Measurements from ENCODE around the gene RPS6KA1.
"Not testable (repeated sequence)": the region's sequence is repeated elsewhere in the genome, so short reads cannot be mapped to it uniquely, and the experiment has no call there.

RPS6KA1 gene

DNA sequence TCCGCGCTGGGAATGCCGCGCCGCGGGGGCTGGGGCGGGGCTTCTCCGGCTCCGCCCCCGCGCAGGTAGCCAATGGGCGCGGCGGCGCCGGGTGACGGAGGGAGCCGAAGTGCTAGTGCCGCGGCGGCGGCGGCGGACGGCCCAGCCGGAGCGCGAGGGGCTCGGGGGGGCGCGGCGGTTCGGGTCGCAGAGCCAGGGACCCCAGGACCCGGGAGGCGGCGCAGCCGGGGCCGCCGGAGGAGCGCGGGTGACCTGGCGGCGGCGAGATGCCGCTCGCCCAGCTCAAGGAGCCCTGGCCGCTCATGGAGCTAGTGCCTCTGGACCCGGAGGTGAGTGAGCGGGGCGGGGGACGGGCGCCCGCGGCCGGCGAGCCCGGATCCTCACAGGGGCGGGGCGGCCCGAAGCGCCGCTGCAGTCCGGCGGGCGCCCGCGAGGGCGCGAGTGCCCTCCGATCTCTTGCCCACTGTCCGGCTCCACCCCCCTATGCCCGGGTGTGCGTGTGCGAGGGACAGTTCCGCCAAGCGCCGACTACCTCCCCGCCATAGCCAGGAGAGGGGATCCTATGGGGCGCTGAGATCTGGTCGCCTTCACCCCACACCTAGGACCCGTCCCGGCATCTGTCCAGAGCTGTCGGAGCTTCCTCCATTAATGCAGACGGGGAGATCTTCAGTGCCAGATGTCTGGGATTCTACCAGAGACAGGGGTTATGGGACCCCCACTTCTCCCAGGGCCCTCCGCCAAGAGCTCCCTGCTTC lies at the start of gene RPS6KA1:
Gene RPS6KA1 (plus strand): TSS at position 107 of the 755 bp plus-strand sequence. CDS start 160 bp downstream, at position 267.
- Mint-ChIP-seq H3K4me1 (ENCODE audit: low read depth) (peaks cover 34% of the 10 kb centered on the region), H3K27ac (peak within 1 kb of the TSS; percentile 88), H3K4me3 (peak within 1 kb of the TSS; percentile 84), H3K36me3 (ENCODE audit: low read depth) (peaks cover 2% of the 10 kb centered on the region), H3K9me3 (no peaks in the 10 kb centered on the region), H3K27me3 (no peaks in the 10 kb centered on the region)
- DNase-seq: peak; percentile 82

DNA sequence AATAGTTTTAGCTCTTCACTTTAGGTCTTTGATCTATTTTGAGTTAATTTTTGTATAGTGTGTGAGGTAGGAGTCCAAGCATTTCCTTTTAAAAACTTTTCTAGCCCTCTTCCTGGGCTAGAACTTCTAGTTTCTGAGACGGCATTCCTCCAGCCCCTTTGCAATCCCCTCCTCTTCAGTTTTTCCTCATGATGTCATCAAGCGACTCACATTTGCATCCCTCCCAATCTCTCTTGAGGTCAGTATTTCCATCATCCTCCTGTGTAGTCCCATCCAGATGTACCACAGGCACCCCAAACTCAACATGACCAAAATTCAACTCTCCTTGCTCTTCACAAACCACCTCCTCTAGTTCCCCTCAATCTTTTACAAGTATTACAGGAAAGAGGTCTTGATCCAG lies 46.6 kb upstream of the RPS6KA1 start:
- Mint-ChIP-seq H3K27me3 (no peaks in the 10 kb centered on the region), H3K27ac (peak overlapping the region; percentile 65), H3K4me1 (ENCODE audit: low read depth) (peaks cover 16% of the 10 kb centered on the region), H3K36me3 (ENCODE audit: low read depth) (peaks cover 25% of the 10 kb centered on the region), H3K4me3 (no peak overlapping the region), H3K9me3 (no peaks in the 10 kb centered on the region)
- no peak for DNase-seq

GRCh38 chr1:26483980-26484379 lies 45.6 kb upstream of the RPS6KA1 start:
- H3K27ac Mint-ChIP-seq: peak overlapping the region; percentile 19
- peaks cover 16% of the 10 kb centered on the region for H3K4me1 Mint-ChIP-seq (ENCODE audit: low read depth)
- no peaks in the 10 kb centered on the region for H3K9me3 Mint-ChIP-seq
- no peak overlapping the region for H3K4me3 Mint-ChIP-seq
- DNase-seq: no peak
- peaks cover 18% of the 10 kb centered on the region for H3K36me3 Mint-ChIP-seq (ENCODE audit: low read depth)
- H3K27me3 Mint-ChIP-seq: no peaks in the 10 kb centered on the region

DNA sequence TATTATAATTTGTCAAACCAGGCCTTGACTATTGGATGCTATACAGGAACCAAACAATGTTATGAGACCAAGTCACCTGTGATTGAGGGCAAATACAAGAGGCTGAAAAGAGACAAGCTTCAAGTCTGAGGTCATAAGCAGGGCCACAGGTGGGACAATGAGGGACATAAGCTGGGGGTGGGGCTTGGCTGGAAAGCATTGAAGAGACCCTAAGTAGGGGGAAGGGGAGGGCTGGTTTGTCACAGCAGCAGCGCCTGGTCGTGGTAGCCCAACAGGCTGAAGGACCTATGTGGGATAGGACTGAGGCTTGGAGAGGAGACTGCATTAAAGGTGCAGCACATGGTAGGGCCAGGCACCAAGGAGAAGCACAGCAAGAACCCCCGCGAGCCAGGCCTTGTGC lies 39.4 kb upstream of the RPS6KA1 start:
- DNase-seq: no peak
- Mint-ChIP-seq H3K4me3 (no peak overlapping the region), H3K27ac (no peak overlapping the region), H3K36me3 (ENCODE audit: low read depth) (no peaks in the 10 kb centered on the region), H3K27me3 (no peaks in the 10 kb centered on the region), H3K9me3 (no peaks in the 10 kb centered on the region), H3K4me1 (ENCODE audit: low read depth) (no peaks in the 10 kb centered on the region)

- H3K9me3 Mint-ChIP-seq: no peaks in the 10 kb centered on the region
- peaks cover 3% of the 10 kb centered on the region for H3K4me1 Mint-ChIP-seq (ENCODE audit: low read depth)
- DNase-seq: no peak
- H3K36me3 Mint-ChIP-seq (ENCODE audit: low read depth): no peaks in the 10 kb centered on the region
- H3K27me3 Mint-ChIP-seq: no peaks in the 10 kb centered on the region
- H3K4me3 Mint-ChIP-seq: no peak overlapping the region
- no peak overlapping the region for H3K27ac Mint-ChIP-seq
These were observed 36.3 kb upstream of the RPS6KA1 start for GRCh38 chr1:26493267-26493666.

DNA sequence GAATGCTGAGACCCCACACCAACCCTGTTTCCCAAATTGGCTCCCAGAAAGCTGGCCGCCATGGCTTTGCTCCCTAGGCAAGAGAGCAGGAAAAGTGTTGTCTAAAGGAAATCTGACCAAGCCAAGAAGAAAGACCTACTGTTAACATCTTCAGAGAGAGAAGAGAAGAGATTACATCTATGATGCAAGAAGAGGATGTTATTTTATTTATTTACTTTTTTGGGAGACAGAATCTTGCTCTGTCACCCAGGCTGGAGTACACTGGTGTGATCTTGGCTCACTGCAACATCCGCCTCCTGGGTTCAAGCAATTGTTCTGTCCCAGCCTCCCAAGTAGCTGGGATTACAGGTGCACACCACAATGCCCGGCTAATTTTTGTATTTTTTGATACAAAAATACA lies 35.6 kb upstream of the RPS6KA1 start:
- H3K27ac Mint-ChIP-seq: no peak overlapping the region
- peaks cover 2% of the 10 kb centered on the region for H3K36me3 Mint-ChIP-seq (ENCODE audit: low read depth)
- no peaks in the 10 kb centered on the region for H3K9me3 Mint-ChIP-seq
- no peak overlapping the region for H3K4me3 Mint-ChIP-seq
- H3K4me1 Mint-ChIP-seq (ENCODE audit: low read depth): peaks cover 8% of the 10 kb centered on the region
- no peak for DNase-seq
- no peaks in the 10 kb centered on the region for H3K27me3 Mint-ChIP-seq

- H3K36me3 Mint-ChIP-seq (ENCODE audit: low read depth): peaks cover 6% of the 10 kb centered on the region
- H3K4me3 Mint-ChIP-seq: no peak overlapping the region
- H3K27ac Mint-ChIP-seq: peak overlapping the region; percentile 2
- peaks cover 19% of the 10 kb centered on the region for H3K4me1 Mint-ChIP-seq (ENCODE audit: low read depth)
- no peak for DNase-seq
- H3K9me3 Mint-ChIP-seq: no peaks in the 10 kb centered on the region
- H3K27me3 Mint-ChIP-seq: no peaks in the 10 kb centered on the region
These were observed 32.7 kb upstream of the RPS6KA1 start for GRCh38 chr1:26496861-26497260.

- Mint-ChIP-seq H3K27me3 (no peaks in the 10 kb centered on the region), H3K36me3 (ENCODE audit: low read depth) (peaks cover 6% of the 10 kb centered on the region), H3K4me3 (peak overlapping the region; percentile 23), H3K27ac (peak overlapping the region; percentile 61), H3K4me1 (ENCODE audit: low read depth) (peaks cover 27% of the 10 kb centered on the region), H3K9me3 (no peaks in the 10 kb centered on the region)
- DNase-seq: no peak
These were observed 30.7 kb upstream of the RPS6KA1 start for GRCh38 chr1:26498894-26499293.

DNA sequence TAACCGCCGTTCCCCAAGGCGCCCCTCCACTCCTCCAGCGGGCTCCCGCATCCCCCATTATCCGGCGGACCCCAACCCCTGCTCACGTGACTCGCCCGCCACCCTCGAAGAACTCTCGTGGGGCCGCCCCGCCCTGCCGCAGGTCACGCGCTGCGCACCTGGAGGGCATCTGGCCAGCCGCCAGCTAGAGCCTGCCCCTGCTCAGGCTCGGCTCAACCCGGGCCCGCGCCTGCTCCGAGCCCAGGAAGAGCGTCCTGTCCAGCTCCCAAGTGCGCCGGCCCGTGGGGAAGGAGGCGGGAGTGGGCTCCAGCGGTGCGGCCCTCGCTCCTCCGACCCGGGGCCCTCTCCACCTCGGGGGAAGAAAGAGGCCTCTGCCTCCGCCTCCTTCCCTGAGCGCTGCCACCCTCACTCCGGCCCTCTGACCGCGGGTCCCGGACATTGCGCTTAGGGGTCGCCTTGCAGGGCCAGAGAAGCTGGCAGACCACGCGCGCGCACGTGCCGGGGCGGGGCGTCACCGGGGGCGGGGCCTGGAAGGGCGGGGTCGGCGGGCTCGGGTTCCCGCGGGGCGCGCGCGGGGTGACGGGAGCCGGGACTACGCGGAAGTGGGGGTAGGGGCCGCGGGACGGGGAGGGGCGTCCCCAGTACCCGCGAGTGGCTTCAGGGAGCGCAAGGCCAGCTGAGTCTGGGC lies 28.9 kb upstream of the RPS6KA1 start:
- Mint-ChIP-seq H3K36me3 (ENCODE audit: low read depth) (peaks cover 6% of the 10 kb centered on the region), H3K4me3 (peak overlapping the region; percentile 88), H3K9me3 (no peaks in the 10 kb centered on the region), H3K27me3 (no peaks in the 10 kb centered on the region), H3K4me1 (ENCODE audit: low read depth) (peaks cover 27% of the 10 kb centered on the region), H3K27ac (peak overlapping the region; percentile 97)
- DNase-seq: peak; percentile 98

DNA sequence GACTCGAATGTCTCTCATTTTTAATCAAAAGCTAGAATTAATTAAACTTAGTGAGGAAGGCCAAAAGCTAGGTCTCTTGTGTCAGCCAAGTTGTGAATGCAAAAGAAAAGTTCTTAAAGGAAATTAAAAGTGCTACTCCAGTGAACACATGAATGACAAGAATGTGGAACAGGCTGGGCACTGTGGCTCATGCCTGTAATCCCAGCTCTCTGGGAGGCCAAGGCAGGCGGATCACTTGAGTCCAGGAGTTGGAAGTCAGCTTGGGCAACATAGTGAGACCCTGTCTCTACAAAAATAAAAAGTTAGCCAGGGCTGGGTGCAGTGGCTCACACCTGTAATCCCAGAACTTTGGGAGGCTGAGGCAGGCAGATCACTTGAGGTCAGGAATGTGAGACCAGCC lies 18.9 kb upstream of the RPS6KA1 start:
- not testable (repeated sequence) for H3K36me3 Mint-ChIP-seq (ENCODE audit: low read depth); H3K4me1 Mint-ChIP-seq (ENCODE audit: low read depth); H3K27ac Mint-ChIP-seq; H3K4me3 Mint-ChIP-seq; DNase-seq; H3K27me3 Mint-ChIP-seq; H3K9me3 Mint-ChIP-seq

DNA sequence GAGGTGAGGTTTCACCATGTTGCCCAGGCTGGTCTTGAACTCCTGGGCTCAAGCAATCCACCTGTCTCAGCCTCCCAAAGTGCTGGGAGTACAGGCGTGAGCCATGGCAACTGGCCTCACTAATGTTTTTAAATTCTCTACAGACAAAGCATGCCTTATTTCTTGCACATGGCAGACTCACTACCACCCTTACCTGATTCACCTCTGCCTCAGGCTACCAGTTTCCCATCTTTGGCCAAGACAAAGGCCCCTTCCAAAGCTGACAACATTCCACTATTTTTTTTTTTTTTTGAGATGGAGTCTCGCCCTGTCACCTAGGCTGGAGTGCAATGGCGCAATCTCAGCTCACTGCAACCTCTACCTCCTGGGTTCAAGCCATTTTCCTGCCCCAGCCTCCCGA lies 13.7 kb upstream of the RPS6KA1 start:
- not testable (repeated sequence) for H3K4me1 Mint-ChIP-seq (ENCODE audit: low read depth); H3K36me3 Mint-ChIP-seq (ENCODE audit: low read depth); H3K27ac Mint-ChIP-seq; H3K4me3 Mint-ChIP-seq; H3K27me3 Mint-ChIP-seq; DNase-seq; H3K9me3 Mint-ChIP-seq

DNA sequence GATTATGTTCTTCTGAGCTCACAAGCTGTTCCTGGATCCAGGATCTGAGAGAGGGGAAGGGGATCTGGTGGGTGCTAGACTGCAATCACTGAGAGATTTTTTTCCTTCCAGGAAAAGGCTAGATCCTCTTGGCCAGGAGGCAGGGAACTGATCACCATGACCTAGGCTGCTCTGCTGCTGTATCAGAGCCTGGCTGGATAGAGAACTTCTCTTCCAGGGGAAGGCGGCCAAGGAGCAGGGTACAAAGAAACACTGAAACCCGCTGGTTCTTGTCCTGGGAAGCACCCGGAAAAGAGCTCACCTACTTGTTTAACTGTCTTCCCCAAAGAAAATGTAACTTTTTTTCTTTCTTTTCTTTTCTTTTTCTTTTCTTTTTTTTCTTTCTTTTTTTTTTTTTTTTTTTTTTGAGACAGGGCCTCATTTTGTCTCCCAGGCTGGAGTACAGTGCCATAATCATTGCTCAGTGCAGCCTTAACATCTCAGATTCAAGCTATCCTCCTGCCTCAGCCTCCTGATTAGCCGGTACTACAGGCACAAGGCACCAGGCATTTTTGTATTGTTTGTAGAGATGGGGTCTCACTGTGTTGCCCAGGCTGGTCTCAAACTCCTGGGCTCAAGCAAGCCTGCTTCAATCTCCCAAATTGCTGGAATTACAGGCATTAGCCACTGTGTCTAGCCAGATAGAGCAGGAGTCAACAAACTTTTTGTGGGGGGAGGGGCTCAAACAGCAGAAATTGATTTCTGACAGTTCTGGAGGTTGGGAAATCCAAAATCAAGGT lies 12.4 kb upstream of the RPS6KA1 start:
- Mint-ChIP-seq H3K4me3 (no peak overlapping the region), H3K9me3 (no peaks in the 10 kb centered on the region), H3K27ac (no peak overlapping the region), H3K4me1 (ENCODE audit: low read depth) (no peaks in the 10 kb centered on the region), H3K27me3 (no peaks in the 10 kb centered on the region), H3K36me3 (ENCODE audit: low read depth) (no peaks in the 10 kb centered on the region)
- no peak for DNase-seq

GRCh38 chr1:26517766-26518049 lies 11.9 kb upstream of the RPS6KA1 start:
- Mint-ChIP-seq H3K4me1 (ENCODE audit: low read depth) (no peaks in the 10 kb centered on the region), H3K4me3 (no peak overlapping the region), H3K27ac (no peak overlapping the region), H3K27me3 (no peaks in the 10 kb centered on the region), H3K9me3 (no peaks in the 10 kb centered on the region), H3K36me3 (ENCODE audit: low read depth) (no peaks in the 10 kb centered on the region)
- no peak for DNase-seq

- no peaks in the 10 kb centered on the region for H3K36me3 Mint-ChIP-seq (ENCODE audit: low read depth)
- H3K4me3 Mint-ChIP-seq: no peak overlapping the region
- no peak overlapping the region for H3K27ac Mint-ChIP-seq
- no peaks in the 10 kb centered on the region for H3K9me3 Mint-ChIP-seq
- no peaks in the 10 kb centered on the region for H3K4me1 Mint-ChIP-seq (ENCODE audit: low read depth)
- DNase-seq: no peak
- no peaks in the 10 kb centered on the region for H3K27me3 Mint-ChIP-seq
These were observed 11.2 kb upstream of the RPS6KA1 start for GRCh38 chr1:26518355-26518754.

GRCh38 chr1:26520339-26520738 lies 9.2 kb upstream of the RPS6KA1 start:
- Mint-ChIP-seq H3K27me3 (peaks cover 3% of the 10 kb centered on the region), H3K36me3 (ENCODE audit: low read depth) (no peaks in the 10 kb centered on the region), H3K4me1 (ENCODE audit: low read depth) (peaks cover 4% of the 10 kb centered on the region), H3K9me3 (no peaks in the 10 kb centered on the region), H3K27ac (no peak overlapping the region), H3K4me3 (no peak overlapping the region)
- DNase-seq: no peak
